ENCODE data around the gene AIG1.

Gene AIG1

GRCh38 chr6:143204045-143204444 lies 143.4 kb downstream of the AIG1 start:
- no peak for DNase-seq

GRCh38 chr6:143205131-143205535 lies 144.4 kb downstream of the AIG1 start:
- DNase-seq = no peak

- no peak for DNase-seq
Observed at GRCh38 chr6:143205585-143205984, 144.9 kb downstream of the AIG1 start.

- no peak for DNase-seq
Observed at GRCh38 chr6:143205991-143206390, 145.3 kb downstream of the AIG1 start.

GRCh38 chr6:143206550-143206949 lies 145.9 kb downstream of the AIG1 start:
- DNase-seq = no peak

- DNase-seq = no peak
Observed at GRCh38 chr6:143210420-143210819, 149.7 kb downstream of the AIG1 start.

GRCh38 chr6:143213859-143214376 lies 153.2 kb downstream of the AIG1 start:
- no peak for DNase-seq

- no peak for DNase-seq
Observed at GRCh38 chr6:143215363-143215762, 154.7 kb downstream of the AIG1 start.

- DNase-seq = no peak
Observed at GRCh38 chr6:143215771-143216170, 155.1 kb downstream of the AIG1 start.

- DNase-seq = no peak
Observed at GRCh38 chr6:143218233-143218632, 157.5 kb downstream of the AIG1 start.

GRCh38 chr6:143221698-143222097 lies 161.0 kb downstream of the AIG1 start:
- DNase-seq = no peak

GRCh38 chr6:143222310-143222709 lies 161.6 kb downstream of the AIG1 start:
- no peak for DNase-seq

GRCh38 chr6:143222801-143223231 lies 162.1 kb downstream of the AIG1 start:
- no peak for DNase-seq

- DNase-seq = no peak
Observed at GRCh38 chr6:143223895-143224294, 163.2 kb downstream of the AIG1 start.

- DNase-seq = no peak
Observed at GRCh38 chr6:143224516-143224915, 163.8 kb downstream of the AIG1 start.

- no peak for DNase-seq
Observed at GRCh38 chr6:143225929-143226328, 165.2 kb downstream of the AIG1 start.

GRCh38 chr6:143227675-143228074 lies 167.0 kb downstream of the AIG1 start:
- DNase-seq = no peak

GRCh38 chr6:143229400-143229799 lies 168.7 kb downstream of the AIG1 start:
- DNase-seq = no peak

GRCh38 chr6:143232849-143233248 lies 172.2 kb downstream of the AIG1 start:
- peak; percentile 47 for DNase-seq

GRCh38 chr6:143233554-143234285 lies 173.0 kb downstream of the AIG1 start:
- DNase-seq = no peak

- DNase-seq = no peak
Observed at GRCh38 chr6:143234734-143235133, 174.0 kb downstream of the AIG1 start.

GRCh38 chr6:143236151-143236798 lies 175.6 kb downstream of the AIG1 start:
- DNase-seq = no peak

- DNase-seq = no peak
Observed at GRCh38 chr6:143238306-143238705, 177.6 kb downstream of the AIG1 start.

- DNase-seq = no peak
Observed at GRCh38 chr6:143241111-143241510, 180.4 kb downstream of the AIG1 start.
